GM23248 (cell line): ENCODE results near the gene SNCA.

ENCODE experiments used
- EZH2 ChIP-seq: fragments of 200-600 bp; sonication (generic); IDR thresholded peaks from 2 replicates; pipeline ENCODE4 v1.6.1; 2018; ENCODE audit warnings: antibody characterized with exemption, mild to moderate bottlenecking; ENCODE audit not compliant: insufficient read depth, poor library complexity, severe bottlenecking
- EZH2phosphoT487 ChIP-seq: fragments of 200-600 bp; sonication (generic); IDR thresholded peaks from 2 replicates; pipeline ENCODE4 v1.6.1; 2018; ENCODE audit warnings: antibody characterized with exemption, moderate library complexity, mild to moderate bottlenecking, low read depth; ENCODE audit not compliant: insufficient read depth

- no peak for TF ChIP-seq EZH2phosphoT487
- no peak for TF ChIP-seq EZH2
These were observed 132.1 kb downstream of the SNCA start for GRCh38 chr4:89704651-89705395.
